Adrenal gland (tissue), 5 donors: ENCODE measurements around the gene PLA2G2F.

Source experiments
- POLR2A ChIP-seq, 2 donors: fragments of 450-650 bp; IDR thresholded peaks; one replicate each; pipeline ENCODE4 v1.6.1; 2017; ENCODE audit warnings: antibody characterized with exemption in 2 of 2, mild to moderate bottlenecking in 2 of 2, moderate library complexity in 1 of 2
- TF ChIP-seq, protein P1 (sequence below), 6 experiments: fragments of 450-650 bp in 4 of 6; fragments of 200-600 bp in 2 of 6; sonication (generic) in 1 of 6; IDR thresholded peaks; 1 replicate in 5 of 6; 2 replicates in 1 of 6; pipeline versions ENCODE4 v1.5.1 to v1.8.0; 2016 to 2021; ENCODE audit warnings: antibody characterized with exemption in 6 of 6, mild to moderate bottlenecking in 2 of 6, moderate library complexity in 1 of 6
- donor health status: DM: no; HTN: no; CAD: no.

DNA sequence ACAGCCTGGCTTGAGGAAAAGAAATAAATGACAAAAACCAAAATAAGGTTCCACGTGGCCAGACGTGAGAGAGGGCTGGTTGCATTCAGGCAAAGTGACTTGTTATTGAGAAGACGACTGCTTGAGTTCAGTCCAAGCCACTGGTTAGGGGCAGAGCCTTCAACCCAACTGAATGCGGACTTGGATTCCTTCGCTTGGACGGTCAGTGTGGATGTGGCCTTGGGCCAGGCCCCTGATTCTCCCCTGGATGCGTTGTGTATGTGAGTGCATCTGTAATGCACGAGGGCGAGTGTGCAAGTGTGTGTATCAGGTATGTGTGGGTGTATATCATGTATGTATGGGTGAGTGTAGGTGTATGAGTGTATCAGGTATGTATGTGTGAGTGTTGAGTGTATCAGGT, 1.9 kb downstream of the PLA2G2F start:
- TF ChIP-seq, protein P1, sequence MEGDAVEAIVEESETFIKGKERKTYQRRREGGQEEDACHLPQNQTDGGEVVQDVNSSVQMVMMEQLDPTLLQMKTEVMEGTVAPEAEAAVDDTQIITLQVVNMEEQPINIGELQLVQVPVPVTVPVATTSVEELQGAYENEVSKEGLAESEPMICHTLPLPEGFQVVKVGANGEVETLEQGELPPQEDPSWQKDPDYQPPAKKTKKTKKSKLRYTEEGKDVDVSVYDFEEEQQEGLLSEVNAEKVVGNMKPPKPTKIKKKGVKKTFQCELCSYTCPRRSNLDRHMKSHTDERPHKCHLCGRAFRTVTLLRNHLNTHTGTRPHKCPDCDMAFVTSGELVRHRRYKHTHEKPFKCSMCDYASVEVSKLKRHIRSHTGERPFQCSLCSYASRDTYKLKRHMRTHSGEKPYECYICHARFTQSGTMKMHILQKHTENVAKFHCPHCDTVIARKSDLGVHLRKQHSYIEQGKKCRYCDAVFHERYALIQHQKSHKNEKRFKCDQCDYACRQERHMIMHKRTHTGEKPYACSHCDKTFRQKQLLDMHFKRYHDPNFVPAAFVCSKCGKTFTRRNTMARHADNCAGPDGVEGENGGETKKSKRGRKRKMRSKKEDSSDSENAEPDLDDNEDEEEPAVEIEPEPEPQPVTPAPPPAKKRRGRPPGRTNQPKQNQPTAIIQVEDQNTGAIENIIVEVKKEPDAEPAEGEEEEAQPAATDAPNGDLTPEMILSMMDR (IDR thresholded peaks at IDR 0.05), result no peak
- no peak for TF ChIP-seq POLR2A (IDR thresholded peaks at IDR 0.05)
